Esophagus muscularis mucosa (tissue), 3 donors: Measurements from ENCODE around the gene TRIM59.

Source experiments
- POLR2A ChIP-seq: fragments of 450-650 bp; IDR thresholded peaks from one replicate; pipeline ENCODE4 v1.6.1; 2017; ENCODE audit warnings: antibody characterized with exemption, moderate library complexity, mild to moderate bottlenecking, low read depth
- POLR2AphosphoS5 ChIP-seq, 2 donors: sonication (generic); formaldehyde crosslinking; IDR thresholded peaks; one replicate each; pipeline ENCODE4 v1.6.1; 2017; ENCODE audit warnings: antibody characterized with exemption in 2 of 2
- TF ChIP-seq, protein P1 (sequence below), 3 experiments: fragments of 200-600 bp in 2 of 3; fragments of 450-650 bp in 1 of 3; sonication (generic) in 2 of 3; IDR thresholded peaks; one replicate each; pipeline ENCODE4 v1.5.1; 2017 to 2019; ENCODE audit warnings: antibody characterized with exemption in 3 of 3, mild to moderate bottlenecking in 2 of 3, moderate library complexity in 1 of 3

GRCh38 chr3:160403028-160403545, 46.5 kb downstream of the TRIM59 start:
- TF ChIP-seq, protein P1, sequence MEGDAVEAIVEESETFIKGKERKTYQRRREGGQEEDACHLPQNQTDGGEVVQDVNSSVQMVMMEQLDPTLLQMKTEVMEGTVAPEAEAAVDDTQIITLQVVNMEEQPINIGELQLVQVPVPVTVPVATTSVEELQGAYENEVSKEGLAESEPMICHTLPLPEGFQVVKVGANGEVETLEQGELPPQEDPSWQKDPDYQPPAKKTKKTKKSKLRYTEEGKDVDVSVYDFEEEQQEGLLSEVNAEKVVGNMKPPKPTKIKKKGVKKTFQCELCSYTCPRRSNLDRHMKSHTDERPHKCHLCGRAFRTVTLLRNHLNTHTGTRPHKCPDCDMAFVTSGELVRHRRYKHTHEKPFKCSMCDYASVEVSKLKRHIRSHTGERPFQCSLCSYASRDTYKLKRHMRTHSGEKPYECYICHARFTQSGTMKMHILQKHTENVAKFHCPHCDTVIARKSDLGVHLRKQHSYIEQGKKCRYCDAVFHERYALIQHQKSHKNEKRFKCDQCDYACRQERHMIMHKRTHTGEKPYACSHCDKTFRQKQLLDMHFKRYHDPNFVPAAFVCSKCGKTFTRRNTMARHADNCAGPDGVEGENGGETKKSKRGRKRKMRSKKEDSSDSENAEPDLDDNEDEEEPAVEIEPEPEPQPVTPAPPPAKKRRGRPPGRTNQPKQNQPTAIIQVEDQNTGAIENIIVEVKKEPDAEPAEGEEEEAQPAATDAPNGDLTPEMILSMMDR (IDR thresholded peaks at IDR 0.05): no peak
- TF ChIP-seq POLR2A (no peak), POLR2AphosphoS5 (IDR thresholded peaks at IDR 0.05) (no peak)
